NCI-H524 (cell line): ENCODE results near the gene MED8.

ENCODE experiments used
- DNase-seq, 2 experiments: peaks; one replicate each; lab custom pipeline; 2025; lab: John Stamatoyannopoulos, UW

The MED8 gene

GRCh38 chr1:43389326-43390313 is at the start of gene MED8, which contains the start of gene SZT2:
Gene MED8, minus strand, starts transcription at chr1:43389800. Its CDS starts 36 bp downstream, at chr1:43389764.
Gene SZT2, plus strand, starts transcription at chr1:43389899. Its CDS starts 70 bp downstream, at chr1:43389969.
- peak; percentile 89 to 94 for DNase-seq

GRCh38 chr1:43438953-43439581 is 49.5 kb upstream of the MED8 start:
- DNase-seq: no peak

- no peak for DNase-seq
These were observed 49.0 kb upstream of the MED8 start for GRCh38 chr1:43438576-43438952.

- DNase-seq: no peak
These were observed 48.4 kb upstream of the MED8 start for GRCh38 chr1:43438006-43438405.

- no peak for DNase-seq
These were observed 47.7 kb upstream of the MED8 start for GRCh38 chr1:43437031-43437973.

GRCh38 chr1:43436371-43436770 is 46.8 kb upstream of the MED8 start:
- no peak for DNase-seq

GRCh38 chr1:43435146-43436145 is 45.8 kb upstream of the MED8 start:
- DNase-seq: no peak

GRCh38 chr1:43434256-43434655 is 44.7 kb upstream of the MED8 start:
- DNase-seq: no peak

- no peak for DNase-seq
These were observed 43.3 kb upstream of the MED8 start for GRCh38 chr1:43432907-43433306.

- DNase-seq: no peak
These were observed 42.7 kb upstream of the MED8 start for GRCh38 chr1:43432171-43432860.

GRCh38 chr1:43431676-43432075 is 42.1 kb upstream of the MED8 start:
- no peak for DNase-seq

GRCh38 chr1:43430831-43431230 is 41.2 kb upstream of the MED8 start:
- DNase-seq: no peak

GRCh38 chr1:43427941-43428340 is 38.3 kb upstream of the MED8 start:
- no peak for DNase-seq

- DNase-seq: no peak
These were observed 37.9 kb upstream of the MED8 start for GRCh38 chr1:43427524-43427923.

- no peak for DNase-seq
These were observed 36.6 kb upstream of the MED8 start for GRCh38 chr1:43426221-43426620.

- no peak for DNase-seq
These were observed 35.4 kb upstream of the MED8 start for GRCh38 chr1:43425045-43425444.

GRCh38 chr1:43423672-43424550 is 34.3 kb upstream of the MED8 start:
- no peak for DNase-seq

GRCh38 chr1:43422995-43423671 is 33.5 kb upstream of the MED8 start:
- DNase-seq: no peak
